DND-41 (cell line): ENCODE data around the gene SPRN.
"Not testable (repeated sequence)": the region's sequence is repeated elsewhere in the genome, so short reads cannot be mapped to it uniquely, and the experiment has no call there.

Experiments
- ATAC-seq: fragments of 200-7000 bp; cut with Tn5 transposase; 3 replicates; pipeline ENCODE4 v1.9.1; 2021; ENCODE audit warnings: low read depth; ENCODE audit not compliant: insufficient read depth
- DNase-seq: peaks from one replicate; pipeline ENCODE4 v3.0.0-alpha.2; 2020
- H2AFZ ChIP-seq: 2 replicates; pipeline ENCODE4 v1.6.0; 2012; ENCODE audit warnings: low read depth, low read length
- H3K27ac ChIP-seq: 2 replicates; pipeline ENCODE4 v1.5.1; 2012; ENCODE audit warnings: low read length, inconsistent platforms
- H3K27me3 ChIP-seq: fragments of 200-600 bp; sonication (generic); 2 replicates; pipeline ENCODE4 v1.6.0; 2012; ENCODE audit warnings: low read length, mild to moderate bottlenecking, inconsistent platforms; ENCODE audit not compliant: insufficient read depth, poor library complexity
- H3K36me3 ChIP-seq: 2 replicates; pipeline ENCODE4 v1.5.1; 2012; ENCODE audit warnings: low read length, inconsistent platforms; ENCODE audit not compliant: insufficient read depth
- H3K4me1 ChIP-seq: 2 replicates; pipeline ENCODE4 v1.5.1; 2012; ENCODE audit warnings: mild to moderate bottlenecking, low read length; ENCODE audit not compliant: insufficient read depth
- H3K4me2 ChIP-seq: 2 replicates; pipeline ENCODE4 v1.6.0; 2012; ENCODE audit warnings: mild to moderate bottlenecking, moderate library complexity, low read length, inconsistent platforms; ENCODE audit not compliant: insufficient read depth
- H3K4me3 ChIP-seq, 2 experiments: fragments of 200-600 bp in 1 of 2; shearing (Covaris generic) in 1 of 2; 2 replicates each; pipeline ENCODE4 v1.5.1; 2012 to 2016; ENCODE audit warnings: inconsistent platforms in 2 of 2, low read length in 2 of 2, mild to moderate bottlenecking in 2 of 2, low read depth in 1 of 2, moderate library complexity in 1 of 2
- H3K79me2 ChIP-seq: 2 replicates; pipeline ENCODE4 v1.6.0; 2012; ENCODE audit warnings: low read length, inconsistent platforms; ENCODE audit not compliant: insufficient read depth
- H3K9ac ChIP-seq: 2 replicates; pipeline ENCODE4 v1.6.0; 2012; ENCODE audit warnings: low read depth, mild to moderate bottlenecking, inconsistent platforms, low read length, moderate library complexity
- H3K9me3 ChIP-seq: 2 replicates; pipeline ENCODE4 v1.5.1; 2012; ENCODE audit warnings: low read length, moderate library complexity, mild to moderate bottlenecking, inconsistent platforms; ENCODE audit not compliant: insufficient read depth, severe bottlenecking
- H4K20me1 ChIP-seq: 2 replicates; pipeline ENCODE4 v1.6.0; 2012; ENCODE audit warnings: low read length; ENCODE audit not compliant: insufficient read depth
- CTCF ChIP-seq: IDR thresholded peaks from 2 replicates; pipeline ENCODE4 v1.5.1; 2012; ENCODE audit warnings: borderline replicate concordance, low read length, moderate library complexity, mild to moderate bottlenecking; ENCODE audit not compliant: poor library complexity, severe bottlenecking; ENCODE audit errors: extremely low read depth
- EZH2 ChIP-seq: IDR thresholded peaks from 3 replicates; pipeline ENCODE4 v1.6.1; 2012; ENCODE audit warnings: borderline replicate concordance, low read depth, mild to moderate bottlenecking, moderate library complexity, low read length, inconsistent platforms; ENCODE audit not compliant: severe bottlenecking

The SPRN gene

GRCh38 chr10:133388973-133389818, 35.2 kb downstream of the SPRN start:
- H3K4me1 ChIP-seq = peaks cover 5% of the 10 kb centered on the region
- TF ChIP-seq CTCF (no peak), EZH2 (no peak)
- H3K27ac ChIP-seq = no peak overlapping the region
- H3K4me2 ChIP-seq = no peak overlapping the region
- H3K36me3 ChIP-seq = no peaks in the 10 kb centered on the region; the same call in 1 of the 2 replicates
- H3K4me3 ChIP-seq = no peak overlapping the region
- ATAC-seq (no peak), DNase-seq (no peak)
- H3K79me2 ChIP-seq = peaks cover 5% of the 10 kb centered on the region
- no peaks in the 10 kb centered on the region for H3K9me3 ChIP-seq
- H3K9ac ChIP-seq = no peak overlapping the region
- no peak overlapping the region for H2AFZ ChIP-seq
- no peaks in the 10 kb centered on the region for H4K20me1 ChIP-seq
- no peaks in the 10 kb centered on the region for H3K27me3 ChIP-seq

GRCh38 chr10:133388236-133388972, 36.0 kb downstream of the SPRN start:
- Histone ChIP-seq H3K36me3 (no peaks in the 10 kb centered on the region), H3K9me3 (no peaks in the 10 kb centered on the region), H4K20me1 (no peaks in the 10 kb centered on the region), H3K79me2 (no peaks in the 10 kb centered on the region), H3K4me3 (no peak overlapping the region), H3K4me2 (no peak overlapping the region), H3K4me1 (peaks cover 2% of the 10 kb centered on the region), H2AFZ (no peak overlapping the region), H3K9ac (no peak overlapping the region), H3K27ac (no peak overlapping the region), H3K27me3 (no peaks in the 10 kb centered on the region)
- no peak for DNase-seq
- TF ChIP-seq CTCF = no peak
- TF ChIP-seq EZH2 = no peak
- ATAC-seq = no peak

DNA sequence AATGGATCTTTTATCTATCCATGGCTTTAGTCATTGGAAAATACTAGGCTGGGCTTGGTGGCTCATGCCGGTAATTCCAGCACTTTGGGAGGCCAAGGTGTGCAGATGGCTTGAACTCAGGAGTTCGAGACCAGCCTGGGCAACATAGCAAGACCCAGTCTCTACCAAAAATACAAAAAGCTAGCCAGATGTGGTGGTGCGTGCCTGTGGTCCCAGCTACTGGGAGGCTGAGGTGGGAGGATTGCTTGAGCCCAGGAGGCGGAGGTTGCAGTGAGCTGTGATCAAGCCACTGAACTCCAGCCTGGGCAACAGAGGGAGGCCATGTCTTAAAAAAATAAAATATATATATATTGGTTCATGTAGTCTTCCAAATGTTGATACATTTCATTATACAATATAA, 37.5 kb downstream of the SPRN start:
- not testable (repeated sequence) for ATAC-seq, H3K36me3 ChIP-seq, H3K9me3 ChIP-seq, DNase-seq, H3K9ac ChIP-seq, H3K27ac ChIP-seq, H3K4me2 ChIP-seq, H4K20me1 ChIP-seq, H2AFZ ChIP-seq, H3K4me1 ChIP-seq, H3K27me3 ChIP-seq, H3K4me3 ChIP-seq, H3K79me2 ChIP-seq

DNA sequence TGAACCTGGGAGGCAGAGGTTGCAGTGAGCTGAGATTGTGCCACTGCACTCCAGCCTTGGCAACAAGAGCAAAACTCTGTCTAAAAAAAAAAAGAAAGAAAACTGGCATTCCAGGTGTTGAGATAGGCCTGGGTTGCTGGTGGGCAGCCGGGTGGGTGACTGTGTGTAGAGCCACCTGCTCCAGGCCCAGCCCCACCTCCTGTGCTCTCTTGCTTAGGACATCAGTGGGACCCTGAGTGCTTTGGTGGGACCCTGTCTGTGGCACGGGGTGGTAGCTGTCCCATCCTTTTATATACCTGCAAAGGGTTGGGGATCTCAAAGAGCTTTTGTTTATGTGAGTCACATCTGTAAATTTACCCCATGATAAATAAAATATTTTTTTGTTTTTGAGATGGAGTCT, 39.2 kb downstream of the SPRN start:
- no peak for TF ChIP-seq CTCF
- TF ChIP-seq EZH2 = no peak
- no peak overlapping the region for H3K27ac ChIP-seq

More for the DNA sequence above, 39.2 kb downstream of the SPRN start:
- Histone ChIP-seq H3K79me2 (no peaks in the 10 kb centered on the region), H3K27me3 (no peaks in the 10 kb centered on the region), H2AFZ (no peak overlapping the region), H4K20me1 (no peaks in the 10 kb centered on the region), H3K9me3 (no peaks in the 10 kb centered on the region), H3K4me1 (no peaks in the 10 kb centered on the region), H3K4me3 (no peak overlapping the region), H3K4me2 (no peak overlapping the region), H3K36me3 (no peaks in the 10 kb centered on the region), H3K9ac (no peak overlapping the region)
- ATAC-seq (no peak), DNase-seq (no peak)
